Left ventricle myocardium inferior (tissue), 1 donor: Measurements from ENCODE around the gene LIMK1. TPM values are rescaled to one million over a fixed set of nuclear protein-coding genes. Genes with fewer than 3 reads are reported as not detected.

Experiments
- DNase-seq: peaks from one replicate; pipeline ENCODE4 v3.0.0-alpha.2; 2020
- H3K27ac ChIP-seq: fragments of 200-600 bp; replicated peaks from 2 replicates; pipeline ENCODE4 v1.8.0; 2021
- H3K27me3 ChIP-seq: fragments of 200-600 bp; 2 replicates; pipeline ENCODE4 v1.8.0; 2021; ENCODE audit warnings: low read depth
- H3K36me3 ChIP-seq: fragments of 200-600 bp; 2 replicates; pipeline ENCODE4 v1.8.0; 2021
- H3K4me1 ChIP-seq: fragments of 200-600 bp; 2 replicates; pipeline ENCODE4 v1.8.0; 2021
- H3K4me3 ChIP-seq: fragments of 200-600 bp; 2 replicates; pipeline ENCODE4 v1.8.0; 2021; ENCODE audit warnings: mild to moderate bottlenecking, moderate library complexity
- H3K9me3 ChIP-seq: fragments of 200-600 bp; replicated peaks from 2 replicates; pipeline ENCODE4 v1.8.0; 2021
- intact Hi-C: fragments of 100-400 bp; cut with micrococcal nuclease; formaldehyde crosslinking; loops from one replicate; pipeline ENCODE4 v1.11.0; 2022
- total RNA-seq: library from RNA; stranded (reverse); fragmentation: NEBNext Ultra II Directional; extraction: Animal tissue kit (Norgen Biotek cat#: 25700); gene quantifications from one replicate; pipeline ENCODE4 v1.2.1, GENCODE V29; 2021
- TF ChIP-seq, protein P1 (sequence below): fragments of 200-600 bp; IDR thresholded peaks from 2 replicates; pipeline ENCODE4 v1.8.0; 2021; ENCODE audit warnings: antibody characterized with exemption, mild to moderate bottlenecking, borderline replicate concordance
- donor health status: DM: no; HTN: yes; CAD: no; lungs with severe emphysema.

LIMK1 gene
- total RNA-seq, 1 donor from 2014 or later: 10.1 TPM

DNA sequence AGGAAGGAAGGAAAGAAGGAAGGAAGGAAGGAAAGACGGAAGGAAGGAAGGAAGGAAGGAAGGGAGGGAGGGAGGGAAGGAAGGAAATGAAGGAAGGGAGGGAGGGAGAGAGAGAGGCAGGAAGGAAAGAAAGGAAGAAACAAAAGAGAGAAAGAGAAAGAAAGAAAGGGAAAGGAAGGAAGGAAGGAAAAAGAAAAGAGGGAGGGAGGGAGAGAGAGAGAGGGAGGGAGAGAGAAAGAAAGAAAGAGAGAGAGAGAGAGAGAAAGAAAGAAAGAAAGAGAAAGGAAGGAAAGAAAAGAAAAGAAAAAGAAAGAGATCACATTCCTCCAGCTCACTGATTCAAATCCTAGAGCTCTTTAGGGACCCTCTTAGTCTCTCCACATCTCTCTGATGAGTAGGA lies 31.0 kb upstream of the LIMK1 start:
- Histone ChIP-seq H3K27ac (no peak overlapping the region), H3K27me3 (peaks cover 7% of the 10 kb centered on the region), H3K4me3 (no peak overlapping the region), H3K4me1 (no peaks in the 10 kb centered on the region), H3K9me3 (no peaks in the 10 kb centered on the region), H3K36me3 (peaks cover 59% of the 10 kb centered on the region)
- DNase-seq: no peak
- TF ChIP-seq, protein P1, sequence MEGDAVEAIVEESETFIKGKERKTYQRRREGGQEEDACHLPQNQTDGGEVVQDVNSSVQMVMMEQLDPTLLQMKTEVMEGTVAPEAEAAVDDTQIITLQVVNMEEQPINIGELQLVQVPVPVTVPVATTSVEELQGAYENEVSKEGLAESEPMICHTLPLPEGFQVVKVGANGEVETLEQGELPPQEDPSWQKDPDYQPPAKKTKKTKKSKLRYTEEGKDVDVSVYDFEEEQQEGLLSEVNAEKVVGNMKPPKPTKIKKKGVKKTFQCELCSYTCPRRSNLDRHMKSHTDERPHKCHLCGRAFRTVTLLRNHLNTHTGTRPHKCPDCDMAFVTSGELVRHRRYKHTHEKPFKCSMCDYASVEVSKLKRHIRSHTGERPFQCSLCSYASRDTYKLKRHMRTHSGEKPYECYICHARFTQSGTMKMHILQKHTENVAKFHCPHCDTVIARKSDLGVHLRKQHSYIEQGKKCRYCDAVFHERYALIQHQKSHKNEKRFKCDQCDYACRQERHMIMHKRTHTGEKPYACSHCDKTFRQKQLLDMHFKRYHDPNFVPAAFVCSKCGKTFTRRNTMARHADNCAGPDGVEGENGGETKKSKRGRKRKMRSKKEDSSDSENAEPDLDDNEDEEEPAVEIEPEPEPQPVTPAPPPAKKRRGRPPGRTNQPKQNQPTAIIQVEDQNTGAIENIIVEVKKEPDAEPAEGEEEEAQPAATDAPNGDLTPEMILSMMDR: no peak
- intact Hi-C loops: no loop called here

DNA sequence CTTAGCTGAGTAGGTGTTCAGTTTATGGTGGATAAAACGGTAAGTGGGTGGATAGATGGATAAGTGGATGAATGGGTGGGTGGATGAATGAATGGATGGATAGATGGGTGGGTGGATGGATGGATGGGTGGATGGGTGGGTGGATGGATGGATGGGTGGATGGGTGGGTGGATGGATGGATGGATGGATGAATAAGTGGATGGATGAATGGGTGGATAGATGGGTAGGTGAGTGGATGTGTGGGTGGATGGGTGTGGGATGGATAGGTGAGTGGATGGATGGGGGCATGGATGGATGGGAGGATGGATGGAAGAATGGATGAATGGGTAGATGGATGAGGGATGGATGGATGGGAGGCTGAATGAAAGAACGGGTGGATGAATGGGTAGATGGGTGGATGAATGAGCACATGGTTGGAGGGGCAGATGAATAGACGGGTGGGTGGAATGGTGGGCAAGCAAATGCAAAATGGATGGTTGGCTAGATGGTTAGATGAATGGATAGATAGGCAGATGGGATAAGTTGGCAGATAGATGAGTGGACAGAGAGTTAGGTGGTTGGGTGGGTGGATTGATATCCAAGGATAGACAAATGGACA lies 29.9 kb upstream of the LIMK1 start:
- no peak overlapping the region for H3K27ac ChIP-seq
- intact Hi-C loops: no loop called here
- no peaks in the 10 kb centered on the region for H3K9me3 ChIP-seq
- peaks cover 7% of the 10 kb centered on the region for H3K27me3 ChIP-seq
- H3K36me3 ChIP-seq: peaks cover 52% of the 10 kb centered on the region
- H3K4me3 ChIP-seq: no peak overlapping the region
- H3K4me1 ChIP-seq: no peaks in the 10 kb centered on the region
- TF ChIP-seq, protein P1: no peak
- DNase-seq: no peak

DNA sequence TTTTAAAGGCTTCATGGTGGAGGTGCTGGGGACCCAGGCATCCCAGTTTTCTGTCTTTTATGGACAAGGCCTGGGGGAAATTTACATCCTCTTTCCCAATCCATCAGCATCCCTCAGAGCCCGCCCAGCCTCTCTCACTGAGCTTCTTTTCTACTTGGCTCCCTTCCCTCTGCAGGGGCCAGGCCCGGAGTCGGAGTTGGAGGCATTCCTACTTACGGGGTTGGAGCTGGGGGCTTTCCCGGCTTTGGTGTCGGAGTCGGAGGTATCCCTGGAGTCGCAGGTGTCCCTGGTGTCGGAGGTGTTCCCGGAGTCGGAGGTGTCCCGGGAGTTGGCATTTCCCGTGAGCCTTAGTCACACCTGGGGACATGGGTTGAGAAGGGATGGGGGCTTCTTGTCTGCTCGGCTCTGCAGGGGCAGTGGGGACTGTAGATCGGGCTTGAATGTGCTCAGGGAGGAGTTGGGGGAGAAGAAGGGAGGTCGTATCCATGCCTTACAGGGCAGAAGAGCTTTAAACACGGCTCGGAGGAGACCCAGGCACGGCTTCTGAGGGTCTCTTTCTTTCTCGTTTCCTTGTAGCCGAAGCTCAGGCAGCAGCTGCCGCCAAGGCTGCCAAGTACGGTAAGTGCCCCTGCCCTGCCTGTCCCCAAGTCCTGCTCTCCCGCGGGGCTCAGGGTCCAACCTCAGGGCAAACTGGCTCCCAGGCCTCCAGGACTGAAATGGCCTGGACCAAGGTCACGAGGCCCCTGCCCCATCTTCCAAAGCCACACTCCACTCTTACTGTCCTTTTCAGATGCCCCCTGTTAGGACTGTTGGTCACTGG lies 27.3 kb upstream of the LIMK1 start:
- Histone ChIP-seq H3K4me3 (no peak overlapping the region), H3K4me1 (peaks cover under 1% of the 10 kb centered on the region), H3K9me3 (no peaks in the 10 kb centered on the region), H3K27ac (no peak overlapping the region), H3K36me3 (peaks cover 53% of the 10 kb centered on the region), H3K27me3 (peaks cover 2% of the 10 kb centered on the region)
- DNase-seq: no peak
- TF ChIP-seq, protein P1: no peak
- intact Hi-C loops: no loop called here

DNA sequence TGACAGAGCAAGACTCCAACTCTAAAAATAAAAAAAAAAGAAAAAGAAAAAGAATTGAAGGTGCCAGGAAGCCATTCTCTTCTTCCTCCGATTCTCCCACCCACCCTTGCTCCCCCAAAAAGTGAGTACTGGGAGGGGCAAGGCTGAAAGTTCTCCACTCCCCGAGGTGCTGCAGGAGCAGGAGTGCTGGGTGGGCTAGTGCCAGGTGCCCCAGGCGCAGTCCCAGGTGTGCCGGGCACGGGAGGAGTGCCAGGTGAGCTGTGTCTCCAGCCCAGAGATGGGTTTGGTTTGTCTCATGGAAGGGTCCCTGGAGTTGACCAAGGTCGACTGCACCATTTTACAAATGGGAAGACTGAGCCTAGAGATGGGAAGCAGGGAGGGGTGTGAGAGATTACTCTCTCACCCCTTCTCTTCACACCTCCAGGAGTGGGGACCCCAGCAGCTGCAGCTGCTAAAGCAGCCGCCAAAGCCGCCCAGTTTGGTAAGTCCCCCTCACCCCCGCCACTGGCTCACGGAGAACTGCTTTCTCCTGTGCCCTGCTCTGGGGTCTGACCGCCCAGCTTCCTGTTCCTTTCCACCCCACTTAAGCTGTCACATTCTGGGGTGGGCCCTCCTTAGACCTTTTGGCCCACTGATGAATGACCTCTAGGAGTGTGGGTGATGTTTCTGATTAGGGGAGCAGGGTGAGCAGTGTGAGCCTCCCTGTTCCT lies 26.2 kb upstream of the LIMK1 start:
- intact Hi-C loops: no loop called here
- no peak overlapping the region for H3K4me3 ChIP-seq
- TF ChIP-seq, protein P1: no peak
- H3K4me1 ChIP-seq: peaks cover 11% of the 10 kb centered on the region
- no peaks in the 10 kb centered on the region for H3K27me3 ChIP-seq
- H3K36me3 ChIP-seq: peaks cover 43% of the 10 kb centered on the region
- H3K27ac ChIP-seq: no peak overlapping the region
- H3K9me3 ChIP-seq: no peaks in the 10 kb centered on the region
- DNase-seq: no peak

DNA sequence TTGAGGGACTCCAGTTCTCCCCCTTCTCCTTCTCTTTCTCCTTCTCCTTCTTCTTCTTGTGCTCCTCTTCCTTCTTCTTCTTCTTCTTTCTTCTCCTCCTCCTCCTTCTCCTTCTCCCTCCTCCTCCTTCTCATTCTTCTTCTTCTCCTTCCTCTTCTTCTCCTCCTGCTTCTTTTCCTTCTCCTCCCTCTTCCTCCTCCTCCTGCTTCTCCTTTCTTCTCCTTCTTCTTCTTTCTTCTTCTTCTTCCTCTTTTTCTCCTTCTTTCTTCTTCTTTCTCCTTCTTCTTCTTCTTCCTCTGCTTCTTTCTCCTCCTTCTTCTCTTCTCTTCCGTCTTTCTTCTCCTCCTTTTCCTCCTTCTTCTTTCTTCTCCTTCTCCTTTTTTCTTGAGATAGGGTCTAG lies 25.6 kb upstream of the LIMK1 start:
- H3K36me3 ChIP-seq: peaks cover 43% of the 10 kb centered on the region
- H3K4me1 ChIP-seq: peaks cover 13% of the 10 kb centered on the region
- intact Hi-C loops: no loop called here
- TF ChIP-seq, protein P1: no peak
- H3K27ac ChIP-seq: no peak overlapping the region
- no peaks in the 10 kb centered on the region for H3K27me3 ChIP-seq
- DNase-seq: no peak
- no peaks in the 10 kb centered on the region for H3K9me3 ChIP-seq
- no peak overlapping the region for H3K4me3 ChIP-seq
